Parathyroid adenoma (tissue), 2 donors: Measurements from ENCODE around the gene PCSK2.

Experiments
- H2AFZ ChIP-seq: fragments of 300-600 bp; sonication (generic); one replicate; pipeline ENCODE4 v1.7.0; 2017; ENCODE audit warnings: antibody characterized with exemption, mild to moderate bottlenecking
- H3K27ac ChIP-seq: fragments of 300-600 bp; sonication (generic); one replicate; pipeline ENCODE4 v1.7.0; 2017
- H3K27me3 ChIP-seq: fragments of 300-600 bp; sonication (generic); one replicate; pipeline ENCODE4 v1.7.0; 2017; ENCODE audit warnings: low read length; ENCODE audit not compliant: control insufficient read depth, insufficient read depth
- H3K36me3 ChIP-seq: fragments of 300-600 bp; sonication (generic); one replicate; pipeline ENCODE4 v1.7.0; 2017; ENCODE audit warnings: low read length; ENCODE audit not compliant: control insufficient read depth, insufficient read depth
- H3K4me1 ChIP-seq: fragments of 300-600 bp; sonication (generic); one replicate; pipeline ENCODE4 v1.7.0; 2017; ENCODE audit warnings: control low read depth
- H3K4me2 ChIP-seq: fragments of 300-600 bp; sonication (generic); one replicate; pipeline ENCODE4 v1.7.0; 2017; ENCODE audit warnings: low read length
- H3K4me3 ChIP-seq: fragments of 300-600 bp; sonication (generic); one replicate; pipeline ENCODE4 v1.7.0; 2017; ENCODE audit warnings: low read depth, low read length
- H3K79me2 ChIP-seq: fragments of 300-600 bp; sonication (generic); one replicate; pipeline ENCODE4 v1.7.0; 2017; ENCODE audit warnings: control low read depth
- H3K9ac ChIP-seq: fragments of 300-600 bp; sonication (generic); one replicate; pipeline ENCODE4 v1.7.0; 2017; ENCODE audit warnings: mild to moderate bottlenecking
- H3K9me3 ChIP-seq: fragments of 300-600 bp; sonication (generic); one replicate; pipeline ENCODE4 v1.7.0; 2017; ENCODE audit warnings: low read length; ENCODE audit not compliant: control insufficient read depth
- CTCF ChIP-seq: fragments of 300-600 bp; sonication (generic); IDR thresholded peaks from one replicate; pipeline ENCODE4 v1.7.0; 2017; ENCODE audit warnings: antibody characterized with exemption, mild to moderate bottlenecking
- donor health status: primary hyperparathyroidism.

Gene PCSK2

DNA sequence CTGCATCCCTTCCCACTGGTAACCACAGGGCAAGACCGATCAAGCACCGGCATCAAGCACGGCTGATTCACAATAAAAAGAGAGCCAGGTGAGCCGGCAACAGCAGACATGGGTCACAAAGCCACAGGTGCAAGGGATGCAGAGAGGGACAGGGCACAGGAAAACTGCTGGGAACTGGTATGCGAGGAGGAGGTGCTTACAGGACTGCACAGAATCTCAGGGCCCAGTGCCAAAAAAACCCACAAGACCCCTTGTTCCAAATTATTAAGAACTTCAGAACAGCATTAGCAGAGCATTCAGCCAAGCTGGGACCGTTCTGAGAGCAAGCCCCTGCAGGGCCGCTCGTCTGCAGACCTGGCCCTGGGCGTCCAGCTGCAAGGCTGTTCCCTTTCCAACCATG lies 269.0 kb downstream of the PCSK2 start:
- no peak for TF ChIP-seq CTCF
- Histone ChIP-seq H3K9ac (no peak overlapping the region), H3K36me3 (no peaks in the 10 kb centered on the region)

DNA sequence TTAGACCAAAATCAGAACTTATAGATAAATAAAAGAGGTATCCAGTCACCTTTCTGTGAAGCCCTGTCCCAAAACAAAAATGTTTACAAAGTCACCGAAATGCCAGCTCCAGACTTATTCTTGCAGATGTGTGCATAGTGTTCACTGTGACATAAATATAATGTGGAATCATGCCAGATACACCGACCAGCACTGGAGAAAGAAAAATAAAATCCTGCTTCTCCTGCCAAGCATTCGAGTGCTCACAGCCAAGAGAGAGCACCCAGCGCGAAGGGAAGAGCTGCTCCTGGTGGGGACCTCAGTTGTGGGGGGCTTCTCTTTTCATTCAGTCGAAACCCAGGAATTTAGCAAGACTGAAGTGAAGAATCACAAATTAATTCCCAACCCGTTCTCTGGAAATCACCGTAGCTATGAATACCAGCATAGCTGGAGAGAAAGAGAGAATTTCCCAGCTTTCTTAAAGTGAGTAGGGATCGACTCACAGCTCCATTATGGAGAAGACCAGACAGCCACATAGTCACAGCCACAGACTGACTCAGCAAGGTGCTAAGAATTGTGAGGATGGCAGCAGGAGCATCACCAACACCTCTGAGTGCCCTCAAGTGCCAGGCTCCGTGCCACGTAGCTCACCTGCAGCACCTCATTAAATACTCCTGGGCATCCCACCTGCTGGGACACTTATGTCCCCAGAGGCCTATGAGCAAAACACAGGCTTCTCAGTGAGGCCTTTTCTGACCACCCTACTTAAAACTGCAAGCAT lies 271.2 kb downstream of the PCSK2 start:
- Histone ChIP-seq H3K27me3 (no peaks in the 10 kb centered on the region), H3K79me2 (no peaks in the 10 kb centered on the region), H3K27ac (no peak overlapping the region), H3K36me3 (no peaks in the 10 kb centered on the region), H3K9ac (no peak overlapping the region), H3K9me3 (no peaks in the 10 kb centered on the region), H2AFZ (no peak overlapping the region), H3K4me3 (no peak overlapping the region), H3K4me2 (no peak overlapping the region), H3K4me1 (no peaks in the 10 kb centered on the region)
- no peak for TF ChIP-seq CTCF

More for the DNA sequence above, 269.0 kb downstream of the PCSK2 start:
- no peaks in the 10 kb centered on the region for H3K79me2 ChIP-seq
- H3K27me3 ChIP-seq, result no peaks in the 10 kb centered on the region
- H2AFZ ChIP-seq, result no peak overlapping the region
- no peaks in the 10 kb centered on the region for H3K9me3 ChIP-seq
- H3K4me2 ChIP-seq, result no peak overlapping the region
- H3K4me1 ChIP-seq, result no peaks in the 10 kb centered on the region
- no peak overlapping the region for H3K4me3 ChIP-seq
- no peak overlapping the region for H3K27ac ChIP-seq

DNA sequence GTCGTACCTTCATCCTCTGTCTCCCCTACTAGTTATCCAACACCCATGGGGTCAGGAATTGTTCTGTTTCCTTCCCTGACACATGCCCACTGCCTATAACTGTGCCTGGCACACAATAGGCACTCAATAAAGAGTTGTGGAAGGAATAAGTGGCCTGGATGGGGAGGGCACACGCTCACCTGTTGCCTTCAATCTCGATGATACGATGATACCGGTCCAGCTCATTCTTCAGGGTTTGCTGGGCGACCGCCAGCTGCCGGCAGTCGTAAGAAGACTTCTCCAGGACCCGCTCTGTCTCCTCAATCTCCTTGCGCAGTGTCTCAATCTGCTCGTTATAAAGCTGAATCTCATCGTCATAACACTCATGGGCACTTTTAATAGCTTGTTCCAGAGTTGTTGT lies 271.8 kb downstream of the PCSK2 start:
- Histone ChIP-seq H3K4me1 (no peaks in the 10 kb centered on the region), H3K4me3 (no peak overlapping the region), H3K79me2 (no peaks in the 10 kb centered on the region), H3K9ac (no peak overlapping the region), H3K9me3 (no peaks in the 10 kb centered on the region), H3K27me3 (no peaks in the 10 kb centered on the region), H2AFZ (no peak overlapping the region), H3K4me2 (no peak overlapping the region), H3K36me3 (no peaks in the 10 kb centered on the region), H3K27ac (no peak overlapping the region)
- TF ChIP-seq CTCF, result no peak

DNA sequence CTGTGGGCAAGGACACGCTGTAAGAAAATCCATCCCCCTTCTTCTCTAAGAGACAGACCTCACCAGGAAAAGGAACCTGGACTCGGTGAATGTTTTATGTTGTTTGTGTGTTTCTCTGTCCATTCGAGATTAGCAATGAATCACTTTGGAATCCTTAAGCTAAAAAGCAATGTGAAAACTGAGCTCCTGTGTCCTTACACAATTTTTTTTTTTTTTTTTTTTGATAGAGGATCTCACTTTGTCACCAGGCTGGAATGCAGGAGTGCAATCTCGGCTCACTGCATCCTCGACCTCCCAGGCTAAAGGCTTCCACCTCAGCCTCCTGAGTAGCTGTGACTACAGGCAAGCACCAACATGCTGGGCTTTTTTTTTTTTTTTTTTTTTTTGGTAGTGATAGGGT lies 272.2 kb downstream of the PCSK2 start:
- Histone ChIP-seq H3K27ac (no peak overlapping the region), H3K4me1 (no peaks in the 10 kb centered on the region), H3K79me2 (no peaks in the 10 kb centered on the region), H3K27me3 (no peaks in the 10 kb centered on the region), H2AFZ (no peak overlapping the region), H3K9ac (no peak overlapping the region), H3K9me3 (no peaks in the 10 kb centered on the region), H3K4me3 (no peak overlapping the region), H3K36me3 (no peaks in the 10 kb centered on the region), H3K4me2 (no peak overlapping the region)
- TF ChIP-seq CTCF, result no peak

GRCh38 chr20:17500271-17500670 lies 273.4 kb downstream of the PCSK2 start:
- no peaks in the 10 kb centered on the region for H3K36me3 ChIP-seq
- H3K9ac ChIP-seq, result no peak overlapping the region
- no peak overlapping the region for H3K4me2 ChIP-seq
- no peak overlapping the region for H2AFZ ChIP-seq
- no peaks in the 10 kb centered on the region for H3K27me3 ChIP-seq
- H3K4me3 ChIP-seq, result no peak overlapping the region
- H3K4me1 ChIP-seq, result peaks cover 8% of the 10 kb centered on the region
- no peaks in the 10 kb centered on the region for H3K79me2 ChIP-seq
- no peaks in the 10 kb centered on the region for H3K9me3 ChIP-seq
- H3K27ac ChIP-seq, result no peak overlapping the region
- TF ChIP-seq CTCF, result no peak
